MCF 10A (cell line): ENCODE measurements around the gene FRZB. TPM values are rescaled to one million over a fixed set of nuclear protein-coding genes. Genes with fewer than 3 reads are reported as not detected.

Experiments used
- BruUV-seq: library from RNA; stranded (reverse); fragments of 400-500 nt; replicated peaks from 2 replicates; lab custom pipeline; 2021; lab: Mats Ljungman, UMichigan
- CTCF ChIA-PET: fragments of 300-600 bp; sonication (Branson Sonifier 250); formaldehyde crosslinking; extraction: SDS; loops from one replicate; lab custom pipeline; 2021; ENCODE audit warnings: antibody characterized with exemption, inconsistent platforms; lab: Yijun Ruan, JAX
- POLR2A ChIA-PET: fragments of 300-600, 350-650 bp; sonication (Branson Sonifier 250); formaldehyde crosslinking; extraction: SDS; loops from one replicate; lab custom pipeline; 2020; ENCODE audit warnings: antibody characterized with exemption, inconsistent platforms; lab: Yijun Ruan, JAX
- DNase-seq: peaks from one replicate; pipeline ENCODE4 v3.0.0-alpha.2; 2018; ENCODE audit not compliant: unreplicated experiment
- H3K27ac Mint-ChIP-seq: one replicate; pipeline ENCODE4 v1.8.0; 2022; ENCODE audit warnings: mild to moderate bottlenecking, low read depth, mixed read lengths; ENCODE audit not compliant: unreplicated experiment
- H3K27me3 Mint-ChIP-seq: one replicate; pipeline ENCODE4 v1.8.0; 2022; ENCODE audit warnings: mixed read lengths; ENCODE audit not compliant: insufficient read depth, unreplicated experiment
- H3K36me3 Mint-ChIP-seq: one replicate; pipeline ENCODE4 v1.8.0; 2022; ENCODE audit warnings: mild to moderate bottlenecking, moderate library complexity, mixed read lengths; ENCODE audit not compliant: insufficient read depth, unreplicated experiment
- H3K4me1 Mint-ChIP-seq: one replicate; pipeline ENCODE4 v1.8.0; 2022; ENCODE audit warnings: mixed read lengths; ENCODE audit not compliant: insufficient read depth, unreplicated experiment
- H3K4me3 Mint-ChIP-seq: one replicate; pipeline ENCODE4 v1.8.0; 2022; ENCODE audit warnings: mild to moderate bottlenecking, moderate library complexity, mixed read lengths; ENCODE audit not compliant: unreplicated experiment
- H3K9me3 Mint-ChIP-seq: one replicate; pipeline ENCODE4 v1.8.0; 2022; ENCODE audit warnings: mixed read lengths; ENCODE audit not compliant: unreplicated experiment
- intact Hi-C: fragments of 100-400 bp; cut with micrococcal nuclease; formaldehyde crosslinking; loops from 2 replicates; pipeline ENCODE4 v1.14.1; 2022
- total RNA-seq: library from RNA; stranded (reverse); gene quantifications from 2 replicates; pipeline ENCODE4 v1.2.3, GENCODE V29; 2022
- TF ChIP-seq, protein P1 (sequence below): fragments of 200-600 bp; IDR thresholded peaks from one replicate; pipeline ENCODE4 v1.8.0; 2022; ENCODE audit warnings: antibody characterized with exemption, mild to moderate bottlenecking; ENCODE audit not compliant: unreplicated experiment

Gene FRZB
- total RNA-seq, 1 experiment from 2014 or later: 0.09 TPM

DNA sequence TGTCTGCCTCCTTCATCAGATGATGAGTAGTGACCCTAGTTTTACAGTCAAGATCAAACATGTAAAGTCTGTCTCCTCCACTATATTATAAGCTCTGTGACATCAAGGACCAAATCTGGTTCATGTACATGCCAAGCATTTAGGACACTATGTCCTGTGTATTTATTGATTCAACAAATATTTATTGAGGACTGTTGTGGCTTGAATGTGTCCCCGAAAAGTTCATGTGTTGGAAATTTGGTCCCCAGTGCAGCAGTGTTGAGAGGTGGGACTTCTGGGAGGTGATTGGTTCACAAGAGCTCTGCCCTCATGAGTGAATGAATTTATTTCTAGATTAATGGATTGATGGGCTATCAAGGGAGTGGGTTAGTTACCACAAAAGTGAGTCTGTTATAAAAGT lies 46.6 kb upstream of the FRZB start:
- TF ChIP-seq, protein P1, sequence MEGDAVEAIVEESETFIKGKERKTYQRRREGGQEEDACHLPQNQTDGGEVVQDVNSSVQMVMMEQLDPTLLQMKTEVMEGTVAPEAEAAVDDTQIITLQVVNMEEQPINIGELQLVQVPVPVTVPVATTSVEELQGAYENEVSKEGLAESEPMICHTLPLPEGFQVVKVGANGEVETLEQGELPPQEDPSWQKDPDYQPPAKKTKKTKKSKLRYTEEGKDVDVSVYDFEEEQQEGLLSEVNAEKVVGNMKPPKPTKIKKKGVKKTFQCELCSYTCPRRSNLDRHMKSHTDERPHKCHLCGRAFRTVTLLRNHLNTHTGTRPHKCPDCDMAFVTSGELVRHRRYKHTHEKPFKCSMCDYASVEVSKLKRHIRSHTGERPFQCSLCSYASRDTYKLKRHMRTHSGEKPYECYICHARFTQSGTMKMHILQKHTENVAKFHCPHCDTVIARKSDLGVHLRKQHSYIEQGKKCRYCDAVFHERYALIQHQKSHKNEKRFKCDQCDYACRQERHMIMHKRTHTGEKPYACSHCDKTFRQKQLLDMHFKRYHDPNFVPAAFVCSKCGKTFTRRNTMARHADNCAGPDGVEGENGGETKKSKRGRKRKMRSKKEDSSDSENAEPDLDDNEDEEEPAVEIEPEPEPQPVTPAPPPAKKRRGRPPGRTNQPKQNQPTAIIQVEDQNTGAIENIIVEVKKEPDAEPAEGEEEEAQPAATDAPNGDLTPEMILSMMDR: no peak
- H3K4me3 Mint-ChIP-seq: no peak overlapping the region
- POLR2A ChIA-PET: interaction anchor here (1.2 kb wide), 1 partner anchor 12 kb away, joined by 3 read pairs; no protein-coding TSS in a partner anchor
- H3K36me3 Mint-ChIP-seq: peaks cover 70% of the 10 kb centered on the region
- intact Hi-C loops: no loop called here
- BruUV-seq: no TSS peak
- no peaks in the 10 kb centered on the region for H3K27me3 Mint-ChIP-seq
- peaks cover 7% of the 10 kb centered on the region for H3K4me1 Mint-ChIP-seq
- H3K27ac Mint-ChIP-seq: no peak overlapping the region
- no peaks in the 10 kb centered on the region for H3K9me3 Mint-ChIP-seq
- CTCF ChIA-PET: interaction anchor here (0.9 kb wide), 1 partner anchor 19 kb away, joined by 3 read pairs; no protein-coding TSS in a partner anchor
- DNase-seq: no peak

- no peak for DNase-seq
- POLR2A ChIA-PET: interaction anchor here (0.6 to 1.0 kb wide), 2 partner anchors 124 to 196 kb away, joined by 3 to 4 read pairs; no protein-coding TSS in a partner anchor
- Mint-ChIP-seq H3K27ac (no peak overlapping the region), H3K36me3 (peaks cover 73% of the 10 kb centered on the region), H3K9me3 (no peaks in the 10 kb centered on the region), H3K4me3 (no peak overlapping the region), H3K4me1 (peaks cover 7% of the 10 kb centered on the region), H3K27me3 (no peaks in the 10 kb centered on the region)
- TF ChIP-seq, protein P1: no peak
- no TSS peak for BruUV-seq
- CTCF ChIA-PET: interaction anchor here (0.6 to 0.9 kb wide), 2 partner anchors 19 to 141 kb away, joined by 3 read pairs; no protein-coding TSS in a partner anchor
- intact Hi-C loops: no loop called here
These were observed 46.1 kb upstream of the FRZB start for GRCh38 chr2:182912518-182912915.

- Mint-ChIP-seq H3K9me3 (no peaks in the 10 kb centered on the region), H3K27ac (no peak overlapping the region), H3K4me3 (no peak overlapping the region), H3K36me3 (peaks cover 72% of the 10 kb centered on the region), H3K4me1 (peaks cover 7% of the 10 kb centered on the region), H3K27me3 (no peaks in the 10 kb centered on the region)
- TF ChIP-seq, protein P1: no peak
- no TSS peak for BruUV-seq
- intact Hi-C loops: no loop called here
- CTCF ChIA-PET: interaction anchor here (0.5 to 1.0 kb wide), 5 partner anchors 18 to 1761 kb away, joined by 3 to 4 read pairs (median 3); no protein-coding TSS in a partner anchor
- POLR2A ChIA-PET: interaction anchor here (0.6 to 1.0 kb wide), 2 partner anchors 124 to 195 kb away, joined by 3 to 4 read pairs; no protein-coding TSS in a partner anchor
- no peak for DNase-seq
These were observed 45.5 kb upstream of the FRZB start for GRCh38 chr2:182911813-182912517.

DNA sequence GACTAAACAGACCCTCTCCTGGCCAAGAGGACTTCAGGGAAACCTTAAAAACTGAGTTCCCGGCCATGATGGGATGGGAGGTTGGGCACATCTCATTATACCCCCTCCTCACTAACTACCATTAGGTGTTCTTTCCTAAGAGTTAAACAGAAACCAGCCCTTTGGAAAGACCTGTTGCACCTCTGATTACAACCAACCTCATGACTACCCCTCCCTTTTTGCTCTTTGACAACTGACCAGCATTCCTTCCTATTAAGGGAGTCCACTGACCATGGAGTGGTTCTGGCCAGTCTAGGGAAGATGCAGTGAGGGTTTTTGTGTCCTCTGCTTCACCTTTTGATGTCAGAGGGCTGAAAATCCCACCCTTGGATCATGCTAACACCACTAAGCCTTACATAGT lies 44.5 kb upstream of the FRZB start:
- intact Hi-C loops: no loop called here
- peaks cover 74% of the 10 kb centered on the region for H3K36me3 Mint-ChIP-seq

More for the DNA sequence above, 44.5 kb upstream of the FRZB start:
- no peak for DNase-seq
- Mint-ChIP-seq H3K4me3 (no peak overlapping the region), H3K27me3 (no peaks in the 10 kb centered on the region), H3K4me1 (peaks cover under 1% of the 10 kb centered on the region), H3K27ac (no peak overlapping the region), H3K9me3 (no peaks in the 10 kb centered on the region)
- ChIA-PET POLR2A (no interaction called here), CTCF (interaction anchor here (1.0 kb wide), 1 partner anchor 144 kb away, joined by 4 read pairs; no protein-coding TSS in a partner anchor)
- TF ChIP-seq, protein P1: no peak
- no TSS peak for BruUV-seq
